Gastrocnemius medialis (tissue), 4 donors: ENCODE results near the gene CERS6.

Experiments used
- CTCF ChIP-seq, 5 experiments: fragments of 450-650 bp in 3 of 5; fragments of 200-600 bp in 2 of 5; sonication (generic) in 2 of 5; IDR thresholded peaks in 4 of 5; conservative IDR thresholded peaks in 1 of 5; 1 replicate in 4 of 5; 2 replicates in 1 of 5; pipeline ENCODE4 v1.5.1; 2016 to 2019; ENCODE audit warnings: antibody characterized with exemption in 5 of 5, mild to moderate bottlenecking in 3 of 5, moderate library complexity in 3 of 5
- POLR2A ChIP-seq, 2 donors: fragments of 450-650 bp; IDR thresholded peaks; one replicate each; pipeline ENCODE4 v1.6.1; 2017; ENCODE audit warnings: antibody characterized with exemption in 2 of 2, mild to moderate bottlenecking in 2 of 2, moderate library complexity in 2 of 2

DNA sequence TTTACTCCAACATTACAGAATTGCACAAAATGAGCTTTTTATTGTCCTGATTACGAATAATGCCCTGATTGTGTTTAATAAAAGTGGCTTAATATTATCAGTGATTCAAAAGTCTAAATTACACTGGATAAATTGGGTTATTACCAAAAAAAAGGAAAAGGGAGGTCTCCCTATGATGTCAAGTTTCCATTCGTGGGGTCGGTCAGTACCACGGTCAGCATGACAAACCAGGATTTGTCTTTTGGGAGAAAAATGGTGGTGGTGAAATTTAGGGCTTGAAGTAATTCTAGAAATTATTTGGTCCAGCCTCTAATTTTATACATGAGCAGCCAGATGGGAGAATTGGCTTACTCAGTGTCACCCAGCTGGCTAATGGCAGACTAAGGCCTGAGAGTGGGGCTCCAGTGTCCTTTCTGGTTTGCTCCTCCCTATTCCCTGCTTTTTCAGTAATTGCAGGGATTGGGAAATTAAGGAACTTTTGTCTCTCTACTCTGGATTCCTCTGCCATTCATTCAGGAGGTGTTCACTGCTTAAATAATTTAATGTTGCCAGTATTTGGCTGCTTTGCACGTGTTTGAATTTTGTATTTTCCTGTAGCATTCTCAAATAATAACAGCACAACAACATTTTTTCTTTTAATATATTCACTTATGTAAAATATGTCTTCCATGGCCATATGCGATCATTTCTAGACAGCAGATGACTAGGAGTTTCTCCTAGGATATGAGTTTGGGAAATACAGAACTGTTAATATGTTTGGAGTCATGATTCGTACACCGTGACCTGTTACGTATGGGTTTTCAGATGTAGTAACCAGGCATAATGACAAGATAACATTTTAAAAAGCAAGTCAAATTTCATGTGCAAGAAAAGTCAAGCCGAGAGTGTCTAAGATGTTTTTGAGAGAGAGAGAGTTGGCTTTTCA, 217.5 kb downstream of the CERS6 start:
- no peak for TF ChIP-seq POLR2A (IDR thresholded peaks at IDR 0.05)
- no peak for TF ChIP-seq CTCF (IDR thresholded peaks at IDR 0.05 in 4 of 5, conservative IDR thresholded peaks at IDR 0.05 in 1 of 5)
